NCI-H2196 treated with DMSO at 0.1 percent for 48 hours (cell line): Measurements from ENCODE around the gene SCAF1.
A peak's percentile ranks its signal among the peaks of the same experiment; 100 is the strongest.

Experiments
- DNase-seq: peaks from one replicate; lab custom pipeline; 2025; ENCODE audit not compliant: unreplicated experiment; lab: John Stamatoyannopoulos, UW

The SCAF1 gene

GRCh38 chr19:49684983-49685553 is 43.1 kb downstream of the SCAF1 start:
- no peak for DNase-seq

- no peak for DNase-seq
Observed at GRCh38 chr19:49685845-49686332, 43.9 kb downstream of the SCAF1 start.

- no peak for DNase-seq
Observed at GRCh38 chr19:49686503-49687088, 44.6 kb downstream of the SCAF1 start.

- DNase-seq = no peak
Observed at GRCh38 chr19:49687150-49687549, 45.1 kb downstream of the SCAF1 start.

GRCh38 chr19:49687566-49688316 is 45.7 kb downstream of the SCAF1 start:
- no peak for DNase-seq

- no peak for DNase-seq
Observed at GRCh38 chr19:49688531-49689132, 46.6 kb downstream of the SCAF1 start.

GRCh38 chr19:49689133-49690078 is 47.4 kb downstream of the SCAF1 start, which contains the start of gene ADM5:
TSS of gene ADM5 (plus strand) at chr19:49689594. CDS start at chr19:49689838, 244 bp downstream.
- peak; percentile 66 for DNase-seq

GRCh38 chr19:49690079-49690655 is 48.2 kb downstream of the SCAF1 start:
- DNase-seq = no peak

GRCh38 chr19:49690656-49691242 is 48.7 kb downstream of the SCAF1 start, which contains the start of gene CPT1C:
TSS of gene CPT1C (plus strand) at chr19:49691116. CDS start at chr19:49692253, 1,137 bp downstream.
- DNase-seq = peak; percentile 82

GRCh38 chr19:49691243-49692146 is 49.5 kb downstream of the SCAF1 start:
- peak; percentile 64 for DNase-seq

GRCh38 chr19:49692147-49692506 is 50.1 kb downstream of the SCAF1 start:
- DNase-seq = no peak

- no peak for DNase-seq
Observed at GRCh38 chr19:49696115-49696514, 54.1 kb downstream of the SCAF1 start.

- DNase-seq = no peak
Observed at GRCh38 chr19:49696865-49697264, 54.9 kb downstream of the SCAF1 start.

GRCh38 chr19:49699364-49699763 is 57.4 kb downstream of the SCAF1 start:
- DNase-seq = no peak

GRCh38 chr19:49700563-49700962 is 58.6 kb downstream of the SCAF1 start:
- no peak for DNase-seq

GRCh38 chr19:49701271-49701786 is 59.3 kb downstream of the SCAF1 start:
- no peak for DNase-seq

GRCh38 chr19:49704888-49705642 is 63.1 kb downstream of the SCAF1 start:
- no peak for DNase-seq

- no peak for DNase-seq
Observed at GRCh38 chr19:49705919-49706318, 63.9 kb downstream of the SCAF1 start.
